OCI-LY3 (cell line): ENCODE measurements around the gene PCDHA4.
A peak's percentile ranks its signal among the peaks of the same experiment; 100 is the strongest.
"Not testable (repeated sequence)": the region's sequence is repeated elsewhere in the genome, so short reads cannot be mapped to it uniquely, and the experiment has no call there.

ENCODE experiments used
- H2AFZ ChIP-seq: fragments of 200-600, 300-600 bp; shearing (Covaris generic); 2 replicates; pipeline ENCODE4 v1.6.0; 2014; ENCODE audit warnings: antibody characterized with exemption, low read depth, low read length
- H3K27ac ChIP-seq: fragments of 200-600, 300-600 bp; sonication (generic); 2 replicates; pipeline ENCODE4 v1.5.1; 2014; ENCODE audit warnings: mild to moderate bottlenecking, low read length, moderate library complexity, mixed read lengths
- H3K27me3 ChIP-seq: fragments of 200-600, 300-600 bp; sonication (generic); 2 replicates; pipeline ENCODE4 v1.6.1; 2014; ENCODE audit warnings: low read depth, low read length, mixed read lengths
- H3K36me3 ChIP-seq: fragments of 200-600, 300-600 bp; sonication (generic); replicated peaks from 2 replicates; pipeline ENCODE3; 2014; ENCODE audit warnings: low read depth, low read length, mixed read lengths
- H3K4me1 ChIP-seq: fragments of 300-600, 200-600 bp; sonication (generic); 2 replicates; pipeline ENCODE4 v1.6.1; 2014; ENCODE audit warnings: low read length, mixed read lengths
- H3K4me2 ChIP-seq: fragments of 200-600, 300-600 bp; sonication (generic); 2 replicates; pipeline ENCODE4 v1.6.1; 2014; ENCODE audit warnings: low read length, mixed read lengths
- H3K4me3 ChIP-seq: fragments of 300-600, 200-600 bp; sonication (generic); 2 replicates; pipeline ENCODE4 v1.5.1; 2014; ENCODE audit warnings: antibody characterized with exemption, mild to moderate bottlenecking, low read length, moderate library complexity
- H3K79me2 ChIP-seq: fragments of 300-600, 200-600 bp; shearing (Covaris generic); 2 replicates; pipeline ENCODE4 v1.6.1; 2014; ENCODE audit warnings: mild to moderate bottlenecking, low read length, mixed read lengths
- H3K9ac ChIP-seq: fragments of 300-600, 200-600 bp; shearing (Covaris generic); 2 replicates; pipeline ENCODE4 v1.6.0; 2014; ENCODE audit warnings: mild to moderate bottlenecking, low read length, moderate library complexity
- H3K9me3 ChIP-seq: fragments of 200-600, 300-600 bp; shearing (Covaris generic); 2 replicates; pipeline ENCODE4 v1.6.1; 2014; ENCODE audit warnings: low read length, mixed read lengths; ENCODE audit not compliant: insufficient read depth
- H4K20me1 ChIP-seq: fragments of 200-600, 300-600 bp; sonication (generic); 2 replicates; pipeline ENCODE4 v1.6.1; 2016; ENCODE audit warnings: low read length, mixed read lengths; ENCODE audit not compliant: insufficient read depth
- EZH2phosphoT487 ChIP-seq: fragments of 200-600 bp; shearing (Covaris generic); IDR thresholded peaks from 2 replicates; pipeline ENCODE4 v1.6.1; 2018; ENCODE audit warnings: antibody characterized with exemption, mixed run types, low read depth
- TF ChIP-seq, protein P1 (sequence below): fragments of 200-600, 300-600 bp; sonication (generic); IDR thresholded peaks from 2 replicates; pipeline ENCODE4 v1.5.1; 2014; ENCODE audit warnings: antibody characterized with exemption, low read length, low read depth

Gene PCDHA4

DNA sequence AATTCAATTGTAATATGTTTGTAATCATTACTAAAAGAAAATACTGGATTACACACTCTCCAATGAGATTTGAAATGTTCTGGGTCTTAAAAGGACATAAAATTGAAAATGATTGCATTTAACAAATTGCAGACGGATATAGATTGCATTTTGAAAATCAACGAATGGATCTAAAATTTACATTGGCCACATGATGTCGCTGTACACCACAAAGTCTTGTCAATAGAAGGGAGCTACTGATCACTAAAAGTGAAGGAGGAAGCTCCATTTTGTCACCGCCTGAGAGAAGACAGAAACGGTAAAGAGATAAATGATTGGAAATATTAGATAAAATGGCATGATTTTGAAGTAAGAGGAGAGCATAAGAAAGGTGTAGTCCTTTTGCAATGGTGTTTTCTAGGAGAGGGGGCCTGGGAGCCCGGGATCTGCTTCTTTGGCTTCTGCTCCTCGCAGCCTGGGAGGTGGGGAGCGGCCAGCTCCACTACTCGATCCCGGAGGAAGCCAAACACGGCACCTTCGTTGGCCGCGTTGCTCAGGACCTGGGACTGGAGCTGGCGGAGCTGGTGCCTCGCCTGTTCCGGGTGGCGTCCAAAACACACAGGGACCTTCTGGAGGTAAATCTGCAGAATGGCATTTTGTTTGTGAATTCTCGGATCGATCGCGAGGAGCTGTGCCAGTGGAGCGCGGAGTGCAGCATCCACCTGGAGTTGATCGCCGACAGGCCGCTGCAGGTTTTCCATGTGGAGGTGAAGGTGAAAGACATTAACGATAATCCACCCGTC is 20.8 kb upstream of the PCDHA4 start, which contains the start of gene PCDHA1:
PCDHA1 (plus strand) TSS at position 236 of the 782 bp plus-strand sequence.
- Histone ChIP-seq H3K27me3 (no peaks in the 10 kb centered on the region), H3K4me2 (no peak within 1 kb of the TSS), H3K4me1 (no peaks in the 10 kb centered on the region), H3K79me2 (no peaks in the 10 kb centered on the region), H3K27ac (no peak within 1 kb of the TSS), H2AFZ (no peak within 1 kb of the TSS; the same call in 1 of the 2 replicates), H3K36me3 (no peaks in the 10 kb centered on the region), H3K9ac (no peak within 1 kb of the TSS), H3K9me3 (no peaks in the 10 kb centered on the region), H3K4me3 (no peak within 1 kb of the TSS), H4K20me1 (no peaks in the 10 kb centered on the region)
- no peak for TF ChIP-seq EZH2phosphoT487
- TF ChIP-seq, protein P1, sequence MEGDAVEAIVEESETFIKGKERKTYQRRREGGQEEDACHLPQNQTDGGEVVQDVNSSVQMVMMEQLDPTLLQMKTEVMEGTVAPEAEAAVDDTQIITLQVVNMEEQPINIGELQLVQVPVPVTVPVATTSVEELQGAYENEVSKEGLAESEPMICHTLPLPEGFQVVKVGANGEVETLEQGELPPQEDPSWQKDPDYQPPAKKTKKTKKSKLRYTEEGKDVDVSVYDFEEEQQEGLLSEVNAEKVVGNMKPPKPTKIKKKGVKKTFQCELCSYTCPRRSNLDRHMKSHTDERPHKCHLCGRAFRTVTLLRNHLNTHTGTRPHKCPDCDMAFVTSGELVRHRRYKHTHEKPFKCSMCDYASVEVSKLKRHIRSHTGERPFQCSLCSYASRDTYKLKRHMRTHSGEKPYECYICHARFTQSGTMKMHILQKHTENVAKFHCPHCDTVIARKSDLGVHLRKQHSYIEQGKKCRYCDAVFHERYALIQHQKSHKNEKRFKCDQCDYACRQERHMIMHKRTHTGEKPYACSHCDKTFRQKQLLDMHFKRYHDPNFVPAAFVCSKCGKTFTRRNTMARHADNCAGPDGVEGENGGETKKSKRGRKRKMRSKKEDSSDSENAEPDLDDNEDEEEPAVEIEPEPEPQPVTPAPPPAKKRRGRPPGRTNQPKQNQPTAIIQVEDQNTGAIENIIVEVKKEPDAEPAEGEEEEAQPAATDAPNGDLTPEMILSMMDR: peak; percentile 42

DNA sequence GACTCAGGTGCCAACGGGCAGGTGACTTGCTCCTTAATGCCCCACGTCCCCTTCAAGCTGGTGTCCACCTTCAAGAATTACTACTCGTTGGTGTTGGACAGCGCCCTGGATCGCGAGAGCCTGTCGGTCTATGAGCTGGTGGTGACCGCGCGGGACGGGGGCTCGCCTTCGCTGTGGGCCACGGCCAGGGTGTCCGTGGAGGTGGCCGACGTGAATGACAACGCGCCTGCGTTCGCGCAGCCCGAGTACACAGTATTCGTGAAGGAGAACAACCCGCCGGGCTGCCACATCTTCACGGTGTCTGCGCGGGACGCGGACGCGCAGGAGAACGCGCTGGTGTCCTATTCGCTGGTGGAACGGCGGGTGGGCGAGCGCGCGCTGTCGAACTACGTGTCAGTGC is 19.4 kb upstream of the PCDHA4 start:
- H3K9me3 ChIP-seq, H2AFZ ChIP-seq, H3K36me3 ChIP-seq, H3K4me2 ChIP-seq, H3K4me1 ChIP-seq, H3K27me3 ChIP-seq, H3K9ac ChIP-seq, H4K20me1 ChIP-seq, H3K27ac ChIP-seq, H3K79me2 ChIP-seq, H3K4me3 ChIP-seq: not testable (repeated sequence)

GRCh38 chr5:140787849-140788504 is 18.9 kb upstream of the PCDHA4 start:
- not testable (repeated sequence) for H3K4me2 ChIP-seq, H3K9ac ChIP-seq, H3K4me3 ChIP-seq, H3K36me3 ChIP-seq, H3K4me1 ChIP-seq, H3K27ac ChIP-seq, H3K79me2 ChIP-seq, H3K27me3 ChIP-seq, H4K20me1 ChIP-seq, H2AFZ ChIP-seq, H3K9me3 ChIP-seq

DNA sequence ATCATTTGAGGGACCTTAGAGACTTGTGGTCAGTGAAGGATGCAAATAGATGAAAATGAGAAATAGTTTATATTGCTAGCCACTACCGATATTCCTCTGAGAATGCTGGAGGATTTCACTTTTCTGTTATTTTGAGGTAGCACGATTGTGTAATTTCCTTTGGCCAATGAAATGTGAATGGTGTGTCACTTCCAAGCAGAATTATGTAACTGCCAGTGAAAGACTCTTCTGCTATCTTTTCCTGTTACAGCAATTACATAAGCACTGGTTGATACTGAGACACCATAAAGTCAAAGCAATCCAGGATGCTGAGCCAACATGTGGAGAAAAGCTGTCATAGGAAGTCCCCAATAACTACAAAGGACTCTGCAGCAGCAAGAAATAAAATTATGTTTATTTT is 15.8 kb upstream of the PCDHA4 start:
- H3K9me3 ChIP-seq: no peaks in the 10 kb centered on the region
- TF ChIP-seq, protein P1: no peak
- TF ChIP-seq EZH2phosphoT487: no peak
- H3K9ac ChIP-seq: no peak overlapping the region
- H3K27me3 ChIP-seq: no peaks in the 10 kb centered on the region
- no peaks in the 10 kb centered on the region for H3K79me2 ChIP-seq
- H3K27ac ChIP-seq: no peak overlapping the region
- no peak overlapping the region for H3K4me2 ChIP-seq
- no peaks in the 10 kb centered on the region for H4K20me1 ChIP-seq
- no peaks in the 10 kb centered on the region for H3K36me3 ChIP-seq
- no peaks in the 10 kb centered on the region for H3K4me1 ChIP-seq
- H3K4me3 ChIP-seq: no peak overlapping the region
- H2AFZ ChIP-seq: no peak overlapping the region

GRCh38 chr5:140794595-140795258 is 12.1 kb upstream of the PCDHA4 start, which contains the start of gene PCDHA2:
Gene PCDHA2, plus strand, starts transcription at chr5:140794852.
- Histone ChIP-seq H3K9me3 (no peaks in the 10 kb centered on the region), H3K27me3 (no peaks in the 10 kb centered on the region), H4K20me1 (no peaks in the 10 kb centered on the region), H3K4me3 (no peak within 1 kb of the TSS), H3K9ac (no peak within 1 kb of the TSS), H3K79me2 (no peaks in the 10 kb centered on the region), H3K27ac (no peak within 1 kb of the TSS), H3K4me1 (no peaks in the 10 kb centered on the region), H3K4me2 (no peak within 1 kb of the TSS), H3K36me3 (no peaks in the 10 kb centered on the region), H2AFZ (no peak within 1 kb of the TSS)
- no peak for TF ChIP-seq EZH2phosphoT487
- TF ChIP-seq, protein P1: no peak
